DND-41 (cell line): ENCODE data around the gene ARRDC1.

Source experiments
- ATAC-seq: fragments of 200-7000 bp; cut with Tn5 transposase; 3 replicates; pipeline ENCODE4 v1.9.1; 2021; ENCODE audit warnings: low read depth; ENCODE audit not compliant: insufficient read depth
- DNase-seq: peaks from one replicate; pipeline ENCODE4 v3.0.0-alpha.2; 2020
- H2AFZ ChIP-seq: 2 replicates; pipeline ENCODE4 v1.6.0; 2012; ENCODE audit warnings: low read depth, low read length
- H3K27ac ChIP-seq: 2 replicates; pipeline ENCODE4 v1.5.1; 2012; ENCODE audit warnings: low read length, inconsistent platforms
- H3K27me3 ChIP-seq: fragments of 200-600 bp; sonication (generic); 2 replicates; pipeline ENCODE4 v1.6.0; 2012; ENCODE audit warnings: low read length, mild to moderate bottlenecking, inconsistent platforms; ENCODE audit not compliant: insufficient read depth, poor library complexity
- H3K36me3 ChIP-seq: 2 replicates; pipeline ENCODE4 v1.5.1; 2012; ENCODE audit warnings: low read length, inconsistent platforms; ENCODE audit not compliant: insufficient read depth
- H3K4me1 ChIP-seq: 2 replicates; pipeline ENCODE4 v1.5.1; 2012; ENCODE audit warnings: mild to moderate bottlenecking, low read length; ENCODE audit not compliant: insufficient read depth
- H3K4me2 ChIP-seq: 2 replicates; pipeline ENCODE4 v1.6.0; 2012; ENCODE audit warnings: mild to moderate bottlenecking, moderate library complexity, low read length, inconsistent platforms; ENCODE audit not compliant: insufficient read depth
- H3K4me3 ChIP-seq, 2 experiments: fragments of 200-600 bp in 1 of 2; shearing (Covaris generic) in 1 of 2; 2 replicates each; pipeline ENCODE4 v1.5.1; 2012 to 2016; ENCODE audit warnings: inconsistent platforms in 2 of 2, low read length in 2 of 2, mild to moderate bottlenecking in 2 of 2, low read depth in 1 of 2, moderate library complexity in 1 of 2
- H3K79me2 ChIP-seq: 2 replicates; pipeline ENCODE4 v1.6.0; 2012; ENCODE audit warnings: low read length, inconsistent platforms; ENCODE audit not compliant: insufficient read depth
- H3K9ac ChIP-seq: 2 replicates; pipeline ENCODE4 v1.6.0; 2012; ENCODE audit warnings: low read depth, mild to moderate bottlenecking, inconsistent platforms, low read length, moderate library complexity
- H3K9me3 ChIP-seq: 2 replicates; pipeline ENCODE4 v1.5.1; 2012; ENCODE audit warnings: low read length, moderate library complexity, mild to moderate bottlenecking, inconsistent platforms; ENCODE audit not compliant: insufficient read depth, severe bottlenecking
- H4K20me1 ChIP-seq: 2 replicates; pipeline ENCODE4 v1.6.0; 2012; ENCODE audit warnings: low read length; ENCODE audit not compliant: insufficient read depth
- EZH2 ChIP-seq: IDR thresholded peaks from 3 replicates; pipeline ENCODE4 v1.6.1; 2012; ENCODE audit warnings: borderline replicate concordance, low read depth, mild to moderate bottlenecking, moderate library complexity, low read length, inconsistent platforms; ENCODE audit not compliant: severe bottlenecking
- TF ChIP-seq, protein P1 (sequence below): IDR thresholded peaks from 2 replicates; pipeline ENCODE4 v1.5.1; 2012; ENCODE audit warnings: borderline replicate concordance, low read length, moderate library complexity, mild to moderate bottlenecking; ENCODE audit not compliant: poor library complexity, severe bottlenecking; ENCODE audit errors: extremely low read depth

The ARRDC1 gene

DNA sequence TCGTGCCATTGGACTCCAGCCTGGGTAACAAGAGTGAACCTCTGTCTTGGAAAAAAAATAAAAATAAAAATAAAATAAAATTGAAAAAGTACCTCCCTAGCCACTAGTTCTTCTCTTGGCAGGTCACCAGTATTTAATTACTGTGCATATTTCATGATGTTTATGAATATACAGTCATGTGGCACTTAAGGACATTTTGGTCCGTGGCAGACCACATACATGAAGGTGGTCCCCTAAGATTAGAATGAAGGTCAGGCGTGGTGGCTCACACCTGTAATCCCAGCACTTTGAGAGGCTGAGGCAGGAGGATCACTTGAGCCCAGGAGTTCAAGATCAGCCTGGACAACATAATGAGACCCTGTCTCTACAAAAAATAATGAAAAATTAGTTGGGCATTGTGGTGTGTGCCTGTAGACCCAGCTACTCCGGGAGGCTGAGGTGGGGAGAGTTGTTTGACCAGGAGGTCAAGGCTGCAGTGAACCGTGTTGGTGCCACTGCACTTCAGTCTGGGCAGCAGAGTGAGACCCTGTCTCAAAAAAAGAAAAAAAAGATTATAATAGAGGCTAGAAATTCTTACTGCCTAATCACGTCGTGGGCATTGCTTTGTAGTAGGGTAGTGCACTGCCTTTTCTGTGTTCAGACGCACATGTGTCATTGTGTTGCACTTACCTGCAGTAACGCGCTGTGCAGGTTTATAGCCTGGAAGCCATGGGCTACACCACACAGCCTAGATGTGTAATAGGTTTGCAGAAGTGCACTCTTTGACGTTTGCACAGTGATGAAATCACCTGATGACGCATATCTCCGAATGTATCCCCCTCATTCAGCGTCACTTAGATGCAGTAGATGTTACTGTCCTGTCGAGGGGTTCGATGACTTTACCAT, 26.1 kb downstream of the ARRDC1 start:
- H2AFZ ChIP-seq, result no peak overlapping the region
- H3K4me3 ChIP-seq, result no peak overlapping the region
- no peak for ATAC-seq
- H3K27ac ChIP-seq, result no peak overlapping the region
- H3K79me2 ChIP-seq, result peaks cover 93% of the 10 kb centered on the region
- peaks cover 55% of the 10 kb centered on the region for H4K20me1 ChIP-seq
- no peaks in the 10 kb centered on the region for H3K9me3 ChIP-seq
- TF ChIP-seq EZH2, result no peak
- TF ChIP-seq, protein P1, sequence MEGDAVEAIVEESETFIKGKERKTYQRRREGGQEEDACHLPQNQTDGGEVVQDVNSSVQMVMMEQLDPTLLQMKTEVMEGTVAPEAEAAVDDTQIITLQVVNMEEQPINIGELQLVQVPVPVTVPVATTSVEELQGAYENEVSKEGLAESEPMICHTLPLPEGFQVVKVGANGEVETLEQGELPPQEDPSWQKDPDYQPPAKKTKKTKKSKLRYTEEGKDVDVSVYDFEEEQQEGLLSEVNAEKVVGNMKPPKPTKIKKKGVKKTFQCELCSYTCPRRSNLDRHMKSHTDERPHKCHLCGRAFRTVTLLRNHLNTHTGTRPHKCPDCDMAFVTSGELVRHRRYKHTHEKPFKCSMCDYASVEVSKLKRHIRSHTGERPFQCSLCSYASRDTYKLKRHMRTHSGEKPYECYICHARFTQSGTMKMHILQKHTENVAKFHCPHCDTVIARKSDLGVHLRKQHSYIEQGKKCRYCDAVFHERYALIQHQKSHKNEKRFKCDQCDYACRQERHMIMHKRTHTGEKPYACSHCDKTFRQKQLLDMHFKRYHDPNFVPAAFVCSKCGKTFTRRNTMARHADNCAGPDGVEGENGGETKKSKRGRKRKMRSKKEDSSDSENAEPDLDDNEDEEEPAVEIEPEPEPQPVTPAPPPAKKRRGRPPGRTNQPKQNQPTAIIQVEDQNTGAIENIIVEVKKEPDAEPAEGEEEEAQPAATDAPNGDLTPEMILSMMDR, result no peak
- no peak overlapping the region for H3K4me2 ChIP-seq
- peaks cover 12% of the 10 kb centered on the region for H3K4me1 ChIP-seq
- H3K9ac ChIP-seq, result no peak overlapping the region
- no peaks in the 10 kb centered on the region for H3K36me3 ChIP-seq
- DNase-seq, result no peak
- no peaks in the 10 kb centered on the region for H3K27me3 ChIP-seq

DNA sequence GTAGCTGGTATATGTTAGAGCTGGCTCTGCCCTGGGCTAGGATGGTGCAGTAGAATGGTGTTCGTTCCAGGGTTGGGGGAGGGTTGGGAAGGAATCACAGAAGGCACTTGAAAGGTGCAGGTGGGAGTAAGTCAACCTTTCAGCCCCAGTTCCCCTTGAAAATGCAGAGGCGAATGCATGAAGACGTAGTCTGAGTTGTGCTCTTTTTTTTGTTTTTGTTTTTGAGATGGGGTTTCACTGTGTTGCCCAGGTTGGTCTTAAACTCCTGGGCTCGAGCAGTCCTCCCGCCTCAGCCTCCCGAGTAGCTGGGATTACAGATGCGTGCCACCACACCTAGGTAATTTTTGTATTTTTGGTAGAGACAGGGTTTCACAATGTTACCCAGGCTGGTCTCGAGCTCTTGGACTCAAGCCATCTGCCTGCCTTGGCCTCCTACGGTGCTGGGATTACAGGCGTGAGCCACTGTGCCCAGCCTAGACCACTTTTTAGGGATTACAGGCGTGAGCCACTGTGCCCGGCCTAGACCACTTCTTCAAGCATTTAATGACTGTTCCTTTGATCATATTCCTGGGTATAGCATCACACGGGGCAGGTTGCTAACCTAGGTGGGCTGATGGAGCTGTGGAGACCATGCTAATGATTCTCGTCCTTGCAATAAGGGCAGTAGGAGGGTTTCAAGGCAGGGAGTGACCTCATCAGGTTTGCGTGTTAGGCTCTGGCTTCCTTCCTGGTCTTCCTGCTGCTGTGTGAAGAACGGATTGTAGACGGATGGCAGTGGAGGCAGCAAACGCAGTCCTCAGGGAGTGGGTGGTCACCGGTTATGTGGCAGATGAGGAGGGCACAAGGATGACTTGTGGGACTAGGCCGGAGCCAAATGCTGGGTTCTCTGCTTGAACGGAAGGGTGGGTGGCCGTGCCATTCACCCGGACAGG, 27.0 kb downstream of the ARRDC1 start:
- peaks cover 91% of the 10 kb centered on the region for H3K79me2 ChIP-seq
- no peak overlapping the region for H3K4me3 ChIP-seq
- no peak overlapping the region for H3K4me2 ChIP-seq
- no peak overlapping the region for H3K9ac ChIP-seq
- peaks cover 51% of the 10 kb centered on the region for H4K20me1 ChIP-seq
- TF ChIP-seq, protein P1, result no peak
- no peak for TF ChIP-seq EZH2
- no peaks in the 10 kb centered on the region for H3K36me3 ChIP-seq
- H3K27me3 ChIP-seq, result no peaks in the 10 kb centered on the region
- H2AFZ ChIP-seq, result no peak overlapping the region
- no peak overlapping the region for H3K27ac ChIP-seq
- peaks cover 12% of the 10 kb centered on the region for H3K4me1 ChIP-seq
- no peaks in the 10 kb centered on the region for H3K9me3 ChIP-seq
- DNase-seq (no peak), ATAC-seq (no peak)

DNA sequence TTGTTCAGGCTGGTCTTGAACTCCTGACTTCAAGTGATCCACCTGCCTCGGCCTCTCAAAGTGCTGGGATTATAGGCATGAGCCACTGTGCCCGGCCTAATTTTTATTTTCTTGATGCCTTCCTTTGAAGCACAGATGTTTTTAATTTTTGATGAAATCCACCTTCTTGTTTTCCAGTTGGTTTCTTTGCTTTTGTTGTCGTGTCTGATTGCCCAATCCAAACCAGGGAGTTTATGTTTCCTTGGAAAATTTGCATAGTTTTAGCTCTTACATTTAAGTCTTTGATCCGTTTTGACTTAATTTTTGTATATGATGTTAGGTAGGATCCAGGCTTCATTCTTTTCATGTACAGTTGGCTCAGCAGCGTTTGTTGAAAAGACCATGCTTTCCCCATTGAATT, 28.5 kb downstream of the ARRDC1 start:
- peaks cover 45% of the 10 kb centered on the region for H4K20me1 ChIP-seq

More for the DNA sequence above, 28.5 kb downstream of the ARRDC1 start:
- Histone ChIP-seq H3K36me3 (no peaks in the 10 kb centered on the region), H3K4me1 (0 out of 2 replicates have a peak, but pooled peaks cover 3% of the 10 kb centered on the region), H3K27ac (no peak overlapping the region), H3K9me3 (no peaks in the 10 kb centered on the region), H3K79me2 (peaks cover 91% of the 10 kb centered on the region), H3K4me2 (no peak overlapping the region), H2AFZ (no peak overlapping the region), H3K27me3 (no peaks in the 10 kb centered on the region), H3K9ac (no peak overlapping the region), H3K4me3 (no peak overlapping the region)
- DNase-seq (no peak), ATAC-seq (no peak)
- no peak for TF ChIP-seq EZH2
- TF ChIP-seq, protein P1, result no peak
